Testis (tissue), 3 donors: ENCODE data around the gene PGR. TPM values are rescaled to one million over a fixed set of nuclear protein-coding genes. Genes with fewer than 3 reads are reported as not detected.

ENCODE experiments used
- DNase-seq: peaks from one replicate; pipeline ENCODE4 v3.0.0-alpha.2; 2019
- H3K27ac ChIP-seq, 2 donors: fragments of 200-600 bp; sonication (generic); one replicate each; pipeline ENCODE4 v1.5.1; 2019
- H3K27me3 ChIP-seq: fragments of 200-600 bp; sonication (generic); one replicate; pipeline ENCODE4 v1.5.1; 2019
- H3K36me3 ChIP-seq: fragments of 200-600 bp; sonication (generic); one replicate; pipeline ENCODE4 v1.5.1; 2017; ENCODE audit warnings: low read depth; ENCODE audit errors: missing control alignments
- H3K4me1 ChIP-seq: fragments of 200-600 bp; sonication (generic); one replicate; pipeline ENCODE4 v1.5.1; 2019
- H3K4me3 ChIP-seq, 2 donors: fragments of 200-600 bp; sonication (generic); one replicate each; pipeline ENCODE4 v1.5.1; 2017 to 2019
- H3K9me3 ChIP-seq: fragments of 200-600 bp; sonication (generic); one replicate; pipeline ENCODE4 v1.5.1; 2017
- CTCF ChIP-seq, 3 experiments: fragments of 450-650 bp in 2 of 3; fragments of 200-600 bp in 1 of 3; sonication (generic) in 1 of 3; IDR thresholded peaks; one replicate each; pipeline ENCODE4 v1.5.1; 2016 to 2019; ENCODE audit warnings: antibody characterized with exemption in 3 of 3, mild to moderate bottlenecking in 2 of 3, moderate library complexity in 1 of 3
- POLR2A ChIP-seq: fragments of 450-650 bp; IDR thresholded peaks from one replicate; pipeline ENCODE4 v1.6.1; 2017; ENCODE audit warnings: antibody characterized with exemption, mild to moderate bottlenecking, moderate library complexity
- WGBS, 2 donors: methylation state at CpG; one replicate each; pipeline ENCODE4 v1.1.5; 2018; 5-methylcytosine and 5-hydroxymethylcytosine counted together
- intact Hi-C: fragments of 100-400 bp; cut with DNase I; formaldehyde crosslinking; loops from one replicate; pipeline ENCODE4 v1.15.1; 2023; ENCODE audit warnings: low total_unique reads
- polyA plus RNA-seq: library from polyadenylated mRNA; stranded (reverse); fragments of 350-450 nt; fragmentation: Illumina TruSeq; extraction: RNeasy Lipid Tissue Mini Kit (QIAGEN cat#74804); gene quantifications from one replicate; pipeline ENCODE4 v1.2.3, GENCODE V29; 2014; ENCODE audit warnings: low read depth, low replicate concordance; ENCODE audit not compliant: insufficient read depth
- total RNA-seq, 2 donors: library from RNA; depleted of rRNA; stranded (reverse); fragments of >200 nt; gene quantifications; one replicate each; pipeline ENCODE4 v1.2.3, GENCODE V29; 2016

Gene PGR
- total and polyA plus RNA-seq, 3 donors from 2014 or later, result 2.4 to 9.6 (median 3.3) TPM

GRCh38 chr11:101009690-101010055, 119.9 kb downstream of the PGR start:
- WGBS, 2 donors, result 60 to 70% methylated on average over 2 of the region's 2 CpGs
- H3K4me3 ChIP-seq, result no peak overlapping the region
- intact Hi-C loops, result no loop called here
- H3K27ac ChIP-seq, result no peak overlapping the region
- TF ChIP-seq POLR2A (no peak), CTCF (IDR thresholded peaks at IDR 0.05) (no peak)
- no peaks in the 10 kb centered on the region for H3K36me3 ChIP-seq
- H3K27me3 ChIP-seq, result no peaks in the 10 kb centered on the region
- no peak for DNase-seq
- H3K4me1 ChIP-seq, result no peaks in the 10 kb centered on the region
- H3K9me3 ChIP-seq, result no peaks in the 10 kb centered on the region

DNA sequence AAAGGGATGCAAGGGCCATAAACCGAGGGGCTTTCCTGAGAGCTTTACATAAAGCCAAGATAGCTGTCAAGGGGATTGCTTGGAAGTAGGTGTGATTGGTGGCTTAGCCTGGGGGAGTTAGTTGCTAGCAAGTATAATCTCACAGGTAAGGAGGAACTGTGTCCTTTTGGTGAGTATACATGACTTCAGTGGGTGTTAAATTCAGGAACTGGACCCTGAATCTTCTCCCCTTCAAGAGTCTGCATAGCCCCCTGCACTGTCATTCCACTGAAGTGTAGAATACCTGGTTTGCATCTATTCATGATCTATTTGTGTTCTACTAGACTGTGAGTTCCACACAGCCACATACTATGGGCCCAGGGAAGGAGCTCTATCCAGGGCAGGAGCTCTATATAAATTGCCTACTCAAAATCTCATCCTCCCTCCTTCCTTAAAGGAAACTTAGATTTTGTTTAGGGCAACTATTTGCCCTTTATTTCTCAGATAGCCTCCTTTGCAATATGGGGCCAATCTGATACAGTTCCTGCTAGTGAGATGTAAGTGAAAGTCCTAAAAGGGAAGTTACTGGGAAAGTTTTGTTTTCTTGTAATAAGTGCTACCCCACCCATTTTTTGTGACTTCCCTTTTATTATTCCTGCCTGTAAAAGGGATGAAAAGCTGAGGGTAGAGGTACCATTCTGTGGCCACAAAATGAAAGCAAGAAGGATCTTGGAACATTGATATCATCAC, 120.5 kb downstream of the PGR start:
- Histone ChIP-seq H3K4me3 (no peak overlapping the region), H3K36me3 (no peaks in the 10 kb centered on the region), H3K27ac (no peak overlapping the region), H3K9me3 (no peaks in the 10 kb centered on the region), H3K4me1 (no peaks in the 10 kb centered on the region), H3K27me3 (no peaks in the 10 kb centered on the region)
- 78 to 93% methylated on average over 1 of the region's 1 CpG for WGBS, 2 donors
- DNase-seq, result no peak
- intact Hi-C loops, result no loop called here
- TF ChIP-seq POLR2A, result no peak
- no peak for TF ChIP-seq CTCF (IDR thresholded peaks at IDR 0.05)

GRCh38 chr11:101003468-101003867, 126.1 kb downstream of the PGR start:
- H3K27ac ChIP-seq, result no peak overlapping the region
- no peak overlapping the region for H3K4me3 ChIP-seq
- intact Hi-C loops, result no loop called here
- no peaks in the 10 kb centered on the region for H3K4me1 ChIP-seq
- 91 to 94% methylated on average over 4 of the region's 4 CpGs for WGBS, 2 donors
- no peaks in the 10 kb centered on the region for H3K27me3 ChIP-seq
- no peaks in the 10 kb centered on the region for H3K36me3 ChIP-seq
- TF ChIP-seq CTCF (IDR thresholded peaks at IDR 0.05) (no peak), POLR2A (no peak)
- no peak for DNase-seq
- H3K9me3 ChIP-seq, result no peaks in the 10 kb centered on the region

GRCh38 chr11:100999756-101000155, 129.9 kb downstream of the PGR start:
- Histone ChIP-seq H3K4me3 (no peak overlapping the region), H3K27me3 (no peaks in the 10 kb centered on the region), H3K27ac (no peak overlapping the region), H3K36me3 (no peaks in the 10 kb centered on the region), H3K9me3 (no peaks in the 10 kb centered on the region), H3K4me1 (no peaks in the 10 kb centered on the region)
- TF ChIP-seq CTCF (IDR thresholded peaks at IDR 0.05) (no peak), POLR2A (no peak)
- 90 to 91% methylated on average over 1 of the region's 1 CpG for WGBS, 2 donors
- intact Hi-C loops, result no loop called here
- DNase-seq, result no peak

GRCh38 chr11:100994966-100995365, 134.6 kb downstream of the PGR start:
- WGBS, 2 donors, result 92 to 100% methylated on average over 2 of the region's 2 CpGs
- Histone ChIP-seq H3K27ac (no peak overlapping the region), H3K4me1 (no peaks in the 10 kb centered on the region), H3K36me3 (no peaks in the 10 kb centered on the region), H3K4me3 (no peak overlapping the region), H3K27me3 (no peaks in the 10 kb centered on the region), H3K9me3 (no peaks in the 10 kb centered on the region)
- DNase-seq, result no peak
- TF ChIP-seq CTCF (IDR thresholded peaks at IDR 0.05), result no peak
- no peak for TF ChIP-seq POLR2A
- intact Hi-C loops, result no loop called here
